ENCODE data around the gene FAM217B.

GRCh38 chr20:59938221-59938620 is 2.0 kb upstream of the FAM217B start:
- TF ChIP-seq EZH2 (optimal IDR thresholded peaks at IDR 0.05; ENCODE audit: low read depth, low read length) (no peak), EZH2phosphoT487 (IDR thresholded peaks at IDR 0.05; ENCODE audit: low read length) (no peak)
- TF ChIP-seq, protein P1, sequence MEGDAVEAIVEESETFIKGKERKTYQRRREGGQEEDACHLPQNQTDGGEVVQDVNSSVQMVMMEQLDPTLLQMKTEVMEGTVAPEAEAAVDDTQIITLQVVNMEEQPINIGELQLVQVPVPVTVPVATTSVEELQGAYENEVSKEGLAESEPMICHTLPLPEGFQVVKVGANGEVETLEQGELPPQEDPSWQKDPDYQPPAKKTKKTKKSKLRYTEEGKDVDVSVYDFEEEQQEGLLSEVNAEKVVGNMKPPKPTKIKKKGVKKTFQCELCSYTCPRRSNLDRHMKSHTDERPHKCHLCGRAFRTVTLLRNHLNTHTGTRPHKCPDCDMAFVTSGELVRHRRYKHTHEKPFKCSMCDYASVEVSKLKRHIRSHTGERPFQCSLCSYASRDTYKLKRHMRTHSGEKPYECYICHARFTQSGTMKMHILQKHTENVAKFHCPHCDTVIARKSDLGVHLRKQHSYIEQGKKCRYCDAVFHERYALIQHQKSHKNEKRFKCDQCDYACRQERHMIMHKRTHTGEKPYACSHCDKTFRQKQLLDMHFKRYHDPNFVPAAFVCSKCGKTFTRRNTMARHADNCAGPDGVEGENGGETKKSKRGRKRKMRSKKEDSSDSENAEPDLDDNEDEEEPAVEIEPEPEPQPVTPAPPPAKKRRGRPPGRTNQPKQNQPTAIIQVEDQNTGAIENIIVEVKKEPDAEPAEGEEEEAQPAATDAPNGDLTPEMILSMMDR (IDR thresholded peaks at IDR 0.05; ENCODE audit: low read length), result no peak

Measured in MM.1S (cell line).